GM23248 (cell line): ENCODE measurements around the gene TRAPPC2L. TPM values are rescaled to one million over a fixed set of nuclear protein-coding genes. Genes with fewer than 3 reads are reported as not detected.

Experiments
- DNase-seq: peaks from one replicate; pipeline ENCODE4 v3.0.0-alpha.2; 2015
- H2AFZ ChIP-seq: fragments of 200-600 bp; sonication (generic); 2 replicates; pipeline ENCODE4 v1.6.1; 2016; ENCODE audit warnings: antibody characterized with exemption
- H3F3A ChIP-seq: fragments of 200-600 bp; sonication (generic); 2 replicates; pipeline ENCODE4 v1.6.1; 2016; ENCODE audit warnings: mild to moderate bottlenecking, antibody characterized with exemption, mixed run types; ENCODE audit not compliant: insufficient read depth
- H3K27ac ChIP-seq: fragments of 200-600 bp; sonication (generic); 2 replicates; pipeline ENCODE4 v1.5.1; 2016; ENCODE audit warnings: mild to moderate bottlenecking
- H3K27me3 ChIP-seq: fragments of 200-600 bp; sonication (generic); replicated peaks from 2 replicates; pipeline ENCODE4 v1.6.1; 2016; ENCODE audit warnings: mild to moderate bottlenecking; ENCODE audit not compliant: insufficient read depth
- H3K36me3 ChIP-seq: fragments of 200-600 bp; sonication (generic); 2 replicates; pipeline ENCODE4 v1.6.1; 2016; ENCODE audit warnings: low read depth, mild to moderate bottlenecking
- H3K4me1 ChIP-seq: fragments of 200-600 bp; sonication (generic); 2 replicates; pipeline ENCODE4 v1.6.1; 2016; ENCODE audit warnings: mild to moderate bottlenecking; ENCODE audit not compliant: insufficient read depth
- H3K4me2 ChIP-seq: fragments of 200-600 bp; sonication (generic); one replicate; pipeline ENCODE4 v1.6.1; 2016; ENCODE audit warnings: mild to moderate bottlenecking; ENCODE audit not compliant: unreplicated experiment
- H3K4me3 ChIP-seq: fragments of 200-600 bp; sonication (generic); 2 replicates; pipeline ENCODE4 v1.5.1; 2016; ENCODE audit warnings: mild to moderate bottlenecking
- H3K79me2 ChIP-seq: fragments of 200-600 bp; sonication (generic); 2 replicates; pipeline ENCODE4 v1.6.1; 2016; ENCODE audit warnings: mild to moderate bottlenecking; ENCODE audit not compliant: insufficient read depth
- H3K9ac ChIP-seq: fragments of 200-600 bp; sonication (generic); 2 replicates; pipeline ENCODE4 v1.6.1; 2016; ENCODE audit warnings: mild to moderate bottlenecking
- H3K9me2 ChIP-seq: fragments of 200-600 bp; sonication (generic); 2 replicates; pipeline ENCODE4 v1.6.1; 2016; ENCODE audit warnings: mixed run types, mild to moderate bottlenecking, moderate library complexity; ENCODE audit not compliant: insufficient read depth
- H3K9me3 ChIP-seq: fragments of 200-600 bp; sonication (generic); one replicate; pipeline ENCODE4 v1.6.1; 2017; ENCODE audit warnings: low read depth
- H4K20me1 ChIP-seq: fragments of 200-600 bp; sonication (generic); 2 replicates; pipeline ENCODE4 v1.6.0; 2016; ENCODE audit not compliant: insufficient read depth
- EZH2 ChIP-seq: fragments of 200-600 bp; sonication (generic); IDR thresholded peaks from 2 replicates; pipeline ENCODE4 v1.6.1; 2018; ENCODE audit warnings: antibody characterized with exemption, mild to moderate bottlenecking; ENCODE audit not compliant: insufficient read depth, poor library complexity, severe bottlenecking
- EZH2phosphoT487 ChIP-seq: fragments of 200-600 bp; sonication (generic); IDR thresholded peaks from 2 replicates; pipeline ENCODE4 v1.6.1; 2018; ENCODE audit warnings: antibody characterized with exemption, moderate library complexity, mild to moderate bottlenecking, low read depth; ENCODE audit not compliant: insufficient read depth
- WGBS, 2 experiments: methylation state at CpG; one replicate each; pipeline ENCODE4 v1.1.6; 2015 to 2017; ENCODE audit warnings: low lambda C conversion rate in 2 of 2, low coverage in 1 of 2; ENCODE audit errors: missing lambda C conversion rate in 2 of 2; 5-methylcytosine and 5-hydroxymethylcytosine counted together
- in situ Hi-C: fragments of 300-500 bp; cut with MboI; formaldehyde crosslinking; loops from 2 replicates; pipeline ENCODE4 v1.15.0; 2020
- polyA plus RNA-seq: library from polyadenylated mRNA; unstranded; fragments of >200 nt; fragmentation: Nextera tagmentation; extraction: Ambion mirVana; gene quantifications from 2 replicates; pipeline ENCODE4 v1.2.1, GENCODE V29; 2016
- total RNA-seq: library from RNA; depleted of rRNA; stranded (reverse); fragments of >200 nt; shearing (Covaris generic); gene quantifications from 2 replicates; pipeline ENCODE4 v1.2.3, GENCODE V29; 2014

Gene TRAPPC2L
- total and polyA plus RNA-seq, 2 experiments from 2014 or later, result 18.7 to 83.2 TPM

DNA sequence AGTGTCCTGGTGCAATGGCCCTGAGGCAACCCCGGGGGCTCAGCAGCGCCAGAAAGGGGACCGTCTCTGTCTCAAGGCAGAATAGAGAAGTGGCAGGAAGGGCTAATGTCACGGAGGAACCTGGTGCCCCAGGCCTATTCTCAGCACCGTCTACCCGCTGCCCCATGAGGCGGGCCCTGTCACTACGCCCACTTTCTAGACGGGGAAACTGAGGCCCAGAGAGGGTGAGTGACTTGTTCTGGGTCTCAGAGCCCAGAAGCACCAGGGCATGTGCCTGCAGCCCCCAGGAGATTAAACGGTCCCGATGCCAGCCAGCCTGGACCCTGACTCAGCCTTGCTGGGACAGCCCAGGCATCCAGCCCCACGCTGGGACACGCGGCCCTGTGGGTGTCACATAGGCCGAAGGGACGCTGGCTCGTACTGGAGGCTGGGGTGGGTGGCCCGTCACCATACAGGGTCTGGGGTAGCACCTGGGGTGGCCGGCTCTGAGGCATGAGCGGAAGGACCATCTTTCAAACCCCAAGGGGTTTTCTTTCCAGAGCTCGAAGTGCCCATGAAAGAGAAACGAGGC lies 49.7 kb downstream of the TRAPPC2L start:
- DNase-seq, result no peak
- TF ChIP-seq EZH2, result no peak
- no peak for TF ChIP-seq EZH2phosphoT487
- H3K36me3 ChIP-seq, result no peaks in the 10 kb centered on the region
- no peaks in the 10 kb centered on the region for H3K9me3 ChIP-seq
- no peak overlapping the region for H3K4me2 ChIP-seq
- no peaks in the 10 kb centered on the region for H3F3A ChIP-seq
- H4K20me1 ChIP-seq, result no peaks in the 10 kb centered on the region
- H3K4me1 ChIP-seq, result no peaks in the 10 kb centered on the region
- no peaks in the 10 kb centered on the region for H3K9me2 ChIP-seq
- H3K27ac ChIP-seq, result no peak overlapping the region
- WGBS, 2 experiments, result 88 to 90% methylated on average over 18 to 22 of the region's 22 CpGs
- in situ Hi-C loops, result no loop called here
- H2AFZ ChIP-seq, result no peak overlapping the region
- H3K9ac ChIP-seq, result no peak overlapping the region
- no peaks in the 10 kb centered on the region for H3K79me2 ChIP-seq
- no peak overlapping the region for H3K4me3 ChIP-seq
- no peaks in the 10 kb centered on the region for H3K27me3 ChIP-seq

DNA sequence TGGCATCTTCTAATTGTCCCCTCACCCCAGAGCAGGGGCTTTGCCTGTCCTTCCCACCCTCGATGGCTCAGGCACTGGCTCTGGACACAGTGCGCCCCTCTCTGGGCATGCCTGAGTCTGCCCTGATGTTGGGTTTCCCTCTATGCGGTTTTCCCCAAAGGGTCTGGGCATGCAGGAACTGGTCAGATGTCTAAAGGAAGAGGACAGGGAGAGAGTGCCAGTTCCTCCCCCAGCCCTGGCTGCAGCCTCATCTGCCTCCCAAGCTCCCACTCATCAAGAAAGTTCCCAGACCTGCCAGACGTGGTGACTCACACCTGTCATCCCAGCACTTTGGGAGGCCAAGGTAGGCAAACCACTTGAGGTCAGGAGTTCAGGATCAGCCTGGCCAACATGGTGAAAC lies 50.8 kb downstream of the TRAPPC2L start:
- WGBS, 2 experiments, result 74 to 76% methylated on average over 4 of the region's 4 CpGs
- H3K27me3 ChIP-seq, result no peaks in the 10 kb centered on the region
- in situ Hi-C loops, result no loop called here
- no peak overlapping the region for H3K9ac ChIP-seq
- H3K4me3 ChIP-seq, result no peak overlapping the region
- no peaks in the 10 kb centered on the region for H3K36me3 ChIP-seq
- no peak overlapping the region for H2AFZ ChIP-seq
- no peaks in the 10 kb centered on the region for H3K79me2 ChIP-seq
- H3K27ac ChIP-seq, result no peak overlapping the region
- no peaks in the 10 kb centered on the region for H3K9me3 ChIP-seq
- H3K9me2 ChIP-seq, result no peaks in the 10 kb centered on the region
- DNase-seq, result peak; percentile 51
- H4K20me1 ChIP-seq, result no peaks in the 10 kb centered on the region
- no peaks in the 10 kb centered on the region for H3F3A ChIP-seq
- H3K4me2 ChIP-seq, result no peak overlapping the region
- H3K4me1 ChIP-seq, result no peaks in the 10 kb centered on the region
- TF ChIP-seq EZH2 (no peak), EZH2phosphoT487 (no peak)

DNA sequence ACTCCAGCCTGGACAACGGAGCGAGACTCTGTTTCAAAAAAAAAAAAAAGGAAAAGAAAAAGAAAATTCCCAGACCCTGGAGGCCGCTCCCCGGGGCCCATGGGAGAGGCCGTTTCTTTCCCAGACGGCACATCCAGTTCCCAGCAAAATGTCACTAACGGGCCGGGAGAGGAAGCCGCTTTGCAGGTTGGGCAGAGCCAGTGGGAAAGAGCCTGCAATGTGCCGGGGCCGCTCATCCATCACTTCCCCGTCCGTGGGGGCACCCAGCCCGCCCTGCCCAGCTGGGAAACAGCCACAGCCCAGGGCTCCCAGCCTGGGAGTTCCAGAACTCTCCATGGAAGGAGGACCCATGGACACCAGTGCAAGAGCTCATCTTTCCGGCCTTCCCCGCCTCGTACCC lies 51.4 kb downstream of the TRAPPC2L start:
- Histone ChIP-seq H3K79me2 (no peaks in the 10 kb centered on the region), H3K36me3 (no peaks in the 10 kb centered on the region), H3F3A (no peaks in the 10 kb centered on the region), H3K27me3 (no peaks in the 10 kb centered on the region), H3K4me2 (no peak overlapping the region), H3K4me3 (no peak overlapping the region), H3K4me1 (no peaks in the 10 kb centered on the region), H3K9me3 (no peaks in the 10 kb centered on the region), H2AFZ (no peak overlapping the region), H3K27ac (no peak overlapping the region), H3K9me2 (no peaks in the 10 kb centered on the region), H4K20me1 (no peaks in the 10 kb centered on the region), H3K9ac (no peak overlapping the region)
- in situ Hi-C loops, result no loop called here
- WGBS, 2 experiments, result 62 to 69% methylated on average over 12 to 17 of the region's 17 CpGs
- no peak for DNase-seq
- TF ChIP-seq EZH2, result no peak
- no peak for TF ChIP-seq EZH2phosphoT487

DNA sequence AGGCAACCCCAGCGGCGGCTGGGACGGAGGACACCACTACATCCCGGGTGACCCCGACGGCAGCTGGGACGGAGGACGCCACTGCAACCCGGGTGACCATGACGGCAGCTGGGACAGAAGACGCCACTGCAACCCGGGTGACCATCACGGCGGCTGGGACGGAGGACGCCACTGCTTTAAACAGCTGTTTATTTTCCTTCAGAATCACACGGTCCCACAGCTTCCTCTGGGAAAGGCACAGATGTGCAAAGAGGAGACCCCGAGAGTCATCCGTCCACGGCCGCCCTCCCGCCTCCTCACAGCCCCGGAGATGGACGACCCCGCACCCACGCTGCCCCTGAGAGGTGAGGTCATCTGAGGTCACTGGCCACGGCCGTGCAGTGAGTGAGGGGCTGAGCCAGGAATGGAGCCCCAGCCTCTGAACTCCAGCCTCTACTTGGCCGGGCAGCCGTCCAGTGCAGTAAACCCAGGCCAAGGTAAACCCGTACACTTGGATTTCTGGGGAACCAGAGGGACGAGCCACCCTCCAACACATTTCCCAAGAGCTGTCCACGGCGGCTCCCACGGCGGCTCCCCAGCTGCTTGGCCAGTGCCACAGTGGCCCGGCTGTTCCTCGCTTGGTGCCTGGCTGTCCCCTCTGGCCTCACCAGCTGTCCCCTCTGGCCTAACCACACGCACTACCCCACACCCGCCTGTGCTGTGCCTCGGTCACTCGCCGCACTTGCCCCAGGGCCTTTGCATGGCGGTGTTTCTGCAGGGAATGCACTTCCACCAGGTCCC lies 52.7 kb downstream of the TRAPPC2L start:
- Histone ChIP-seq H3K36me3 (no peaks in the 10 kb centered on the region), H3K4me1 (0 out of 2 replicates have a peak, but pooled peaks cover 2% of the 10 kb centered on the region), H3K27me3 (no peaks in the 10 kb centered on the region), H3K9me3 (no peaks in the 10 kb centered on the region), H3K79me2 (no peaks in the 10 kb centered on the region), H3K9me2 (no peaks in the 10 kb centered on the region), H3K4me2 (no peak overlapping the region), H3F3A (no peaks in the 10 kb centered on the region), H2AFZ (no peak overlapping the region), H3K9ac (no peak overlapping the region), H3K27ac (no peak overlapping the region), H4K20me1 (no peaks in the 10 kb centered on the region), H3K4me3 (no peak overlapping the region)
- in situ Hi-C loops, result no loop called here
- TF ChIP-seq EZH2, result no peak
- TF ChIP-seq EZH2phosphoT487, result no peak
- WGBS, 2 experiments, result 78 to 85% methylated on average over 40 to 44 of the region's 44 CpGs
- no peak for DNase-seq
